Measurements from ENCODE around the gene OR2A5. TPM values are rescaled to one million over a fixed set of nuclear protein-coding genes. Genes with fewer than 3 reads are reported as not detected.

Gene OR2A5
- total and polyA plus RNA-seq, 9 of the 15 experiments (the other 6 are each of a cell fraction or from before 2014, with no cell fraction given): not detected

- H3K36me3 ChIP-seq (ENCODE audit: control insufficient read depth, insufficient read depth, low read length): no peaks in the 10 kb centered on the region
- H3K4me3 ChIP-seq: no peak overlapping the region
- H3K9me1 ChIP-seq (ENCODE audit: control insufficient read depth, insufficient read depth, low read length): no peaks in the 10 kb centered on the region
- H3K27me3 ChIP-seq (ENCODE audit: control insufficient read depth in 2 of 2, insufficient read depth in 2 of 2, low read length in 2 of 2): no peaks in the 10 kb centered on the region
- intact Hi-C loops (cut with micrococcal nuclease): loop anchor here (10.0 kb wide), 1 partner anchor 64 kb away; no protein-coding TSS in a partner anchor
- H3K27ac ChIP-seq (ENCODE audit: extremely low read depth, low read depth, low read length): no peak overlapping the region
- DNase-seq (ENCODE audit: extremely low read depth in 1 of 4, low spot score in 3 of 4) (no peak), ATAC-seq (no peak), FAIRE-seq (no peak)
- H3K79me2 ChIP-seq (ENCODE audit: control insufficient read depth, insufficient read depth, low read length): no peaks in the 10 kb centered on the region
- CTCF ChIA-PET (ENCODE audit: low intra/inter-chr PET ratio): no interaction called here
- H3K4me1 ChIP-seq (replicated peaks in 1 of 2; ENCODE audit: control insufficient read depth in 2 of 2, insufficient read depth in 2 of 2, low read length in 2 of 2): no peaks in the 10 kb centered on the region
- no peak overlapping the region for H3K4me2 ChIP-seq (ENCODE audit: insufficient read depth, low read length)
- no TSS peak for BruUV-seq (replicated peaks)
- H3K9ac ChIP-seq (ENCODE audit: insufficient read depth in 1 of 2, low read depth in 2 of 2, low read length in 2 of 2): no peak overlapping the region
- no peak overlapping the region for H2AFZ ChIP-seq (ENCODE audit: low read depth, low read length)
- H3K9me3 ChIP-seq (replicated peaks; ENCODE audit: control insufficient read depth, insufficient read depth, low read depth, low read length): no peaks in the 10 kb centered on the region
- in situ Hi-C loops (cut with MboI): no loop called here
- H4K20me1 ChIP-seq (replicated peaks; ENCODE audit: control insufficient read depth, insufficient read depth, low read length): no peaks in the 10 kb centered on the region
- no peak for TF ChIP-seq C11orf30 (IDR thresholded peaks at IDR 0.05; ENCODE audit: low read depth)
- TF ChIP-seq ARID2 (IDR thresholded peaks at IDR 0.05): no peak
- no peak for TF ChIP-seq ZNF140 (CRISPR knock-in tag; IDR thresholded peaks at IDR 0.05)
- no peak for TF ChIP-seq STAT5B (CRISPR knock-in tag; IDR thresholded peaks at IDR 0.05)
- TF ChIP-seq ZNF146 (CRISPR knock-in tag; IDR thresholded peaks at IDR 0.05; ENCODE audit: unreplicated experiment): peak; percentile 98
- TF ChIP-seq, protein P1, sequence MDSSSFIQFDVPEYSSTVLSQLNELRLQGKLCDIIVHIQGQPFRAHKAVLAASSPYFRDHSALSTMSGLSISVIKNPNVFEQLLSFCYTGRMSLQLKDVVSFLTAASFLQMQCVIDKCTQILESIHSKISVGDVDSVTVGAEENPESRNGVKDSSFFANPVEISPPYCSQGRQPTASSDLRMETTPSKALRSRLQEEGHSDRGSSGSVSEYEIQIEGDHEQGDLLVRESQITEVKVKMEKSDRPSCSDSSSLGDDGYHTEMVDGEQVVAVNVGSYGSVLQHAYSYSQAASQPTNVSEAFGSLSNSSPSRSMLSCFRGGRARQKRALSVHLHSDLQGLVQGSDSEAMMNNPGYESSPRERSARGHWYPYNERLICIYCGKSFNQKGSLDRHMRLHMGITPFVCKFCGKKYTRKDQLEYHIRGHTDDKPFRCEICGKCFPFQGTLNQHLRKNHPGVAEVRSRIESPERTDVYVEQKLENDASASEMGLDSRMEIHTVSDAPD (CRISPR knock-in tag; IDR thresholded peaks at IDR 0.05): no peak
- TF ChIP-seq ELK3 (CRISPR knock-in tag; IDR thresholded peaks at IDR 0.05): no peak
- no peak for TF ChIP-seq ELF2 (CRISPR knock-in tag; IDR thresholded peaks at IDR 0.05)
- peak; percentile 86 for TF ChIP-seq RBM25 (IDR thresholded peaks at IDR 0.05; ENCODE audit: low read depth, low read length, severe bottlenecking)
- no peak for TF ChIP-seq VEZF1 (CRISPR knock-in tag; IDR thresholded peaks at IDR 0.05)
- TF ChIP-seq RB1 (IDR thresholded peaks at IDR 0.05; ENCODE audit: low read depth): no peak
- TF ChIP-seq, protein P2, sequence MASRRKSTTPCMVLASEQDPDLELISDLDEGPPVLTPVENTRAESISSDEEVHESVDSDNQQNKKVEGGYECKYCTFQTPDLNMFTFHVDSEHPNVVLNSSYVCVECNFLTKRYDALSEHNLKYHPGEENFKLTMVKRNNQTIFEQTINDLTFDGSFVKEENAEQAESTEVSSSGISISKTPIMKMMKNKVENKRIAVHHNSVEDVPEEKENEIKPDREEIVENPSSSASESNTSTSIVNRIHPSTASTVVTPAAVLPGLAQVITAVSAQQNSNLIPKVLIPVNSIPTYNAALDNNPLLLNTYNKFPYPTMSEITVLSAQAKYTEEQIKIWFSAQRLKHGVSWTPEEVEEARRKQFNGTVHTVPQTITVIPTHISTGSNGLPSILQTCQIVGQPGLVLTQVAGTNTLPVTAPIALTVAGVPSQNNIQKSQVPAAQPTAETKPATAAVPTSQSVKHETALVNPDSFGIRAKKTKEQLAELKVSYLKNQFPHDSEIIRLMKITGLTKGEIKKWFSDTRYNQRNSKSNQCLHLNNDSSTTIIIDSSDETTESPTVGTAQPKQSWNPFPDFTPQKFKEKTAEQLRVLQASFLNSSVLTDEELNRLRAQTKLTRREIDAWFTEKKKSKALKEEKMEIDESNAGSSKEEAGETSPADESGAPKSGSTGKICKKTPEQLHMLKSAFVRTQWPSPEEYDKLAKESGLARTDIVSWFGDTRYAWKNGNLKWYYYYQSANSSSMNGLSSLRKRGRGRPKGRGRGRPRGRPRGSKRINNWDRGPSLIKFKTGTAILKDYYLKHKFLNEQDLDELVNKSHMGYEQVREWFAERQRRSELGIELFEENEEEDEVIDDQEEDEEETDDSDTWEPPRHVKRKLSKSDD (conservative IDR thresholded peaks at IDR 0.05; ENCODE audit: low read length): no peak
- peak; percentile 29 to 43; a peak in 3 of 4 replicates for TF ChIP-seq KDM1A (IDR thresholded peaks at IDR 0.05)
- TF ChIP-seq ADNP (tag; IDR thresholded peaks at IDR 0.05): 0 out of 2 replicates have a peak, but pooled peaks have one; percentile 19
- peak; percentile 60 for TF ChIP-seq BCOR (IDR thresholded peaks at IDR 0.05)
- no peak for TF ChIP-seq ILF3 (IDR thresholded peaks at IDR 0.05; ENCODE audit: borderline replicate concordance)
- no peak for TF ChIP-seq LCOR (CRISPR knock-in tag; IDR thresholded peaks at IDR 0.05)
- WGBS (ENCODE audit: insufficient coverage, low coverage, missing lambda C conversion rate): 10% methylated on average over 3 of the region's 3 CpGs
- POLR2A ChIA-PET: no interaction called here
These were observed 41.9 kb downstream of the OR2A5 start for GRCh38 chr7:144090667-144091066.

Measured in K562 (cell line).